Progenitor cell of endocrine pancreas (in vitro differentiated cells): ENCODE data around the gene TESK2. TPM values are rescaled to one million over a fixed set of nuclear protein-coding genes. Genes with fewer than 3 reads are reported as not detected.
"Not testable (repeated sequence)": the region's sequence is repeated elsewhere in the genome, so short reads cannot be mapped to it uniquely, and the experiment has no call there.

Experiments used
- DNase-seq: peaks from one replicate; pipeline ENCODE4 v3.0.0; 2021; ENCODE audit warnings: low spot score; ENCODE audit not compliant: unreplicated experiment
- H3K27ac Mint-ChIP-seq: 2 replicates; pipeline ENCODE4 v1.8.0; 2021; ENCODE audit warnings: mild to moderate bottlenecking, moderate library complexity, mixed read lengths
- H3K27me3 Mint-ChIP-seq: 2 replicates; pipeline ENCODE4 v1.8.0; 2021; ENCODE audit warnings: mixed read lengths
- H3K36me3 Mint-ChIP-seq: 2 replicates; pipeline ENCODE4 v1.8.0; 2022; ENCODE audit warnings: mixed read lengths; ENCODE audit not compliant: insufficient read depth
- H3K4me1 Mint-ChIP-seq: 2 replicates; pipeline ENCODE4 v1.8.0; 2021; ENCODE audit warnings: low read depth, mixed read lengths
- H3K4me3 Mint-ChIP-seq: 2 replicates; pipeline ENCODE4 v1.8.0; 2021; ENCODE audit warnings: low read depth, mild to moderate bottlenecking, moderate library complexity, mixed read lengths
- H3K9me3 Mint-ChIP-seq: 2 replicates; pipeline ENCODE4 v1.8.0; 2021; ENCODE audit warnings: low read depth, mixed read lengths
- total RNA-seq: library from RNA; stranded (reverse); gene quantifications from 2 replicates; pipeline ENCODE4 v1.2.1, GENCODE V29; 2021
- TF ChIP-seq, protein P1 (sequence below): fragments of 200-600 bp; sonication (generic); IDR thresholded peaks from one replicate; pipeline ENCODE4 v1.5.0; 2021; ENCODE audit warnings: antibody characterized with exemption, mild to moderate bottlenecking; ENCODE audit not compliant: unreplicated experiment

The TESK2 gene
- total RNA-seq, 1 donor from 2014 or later, result 9.5 TPM

DNA sequence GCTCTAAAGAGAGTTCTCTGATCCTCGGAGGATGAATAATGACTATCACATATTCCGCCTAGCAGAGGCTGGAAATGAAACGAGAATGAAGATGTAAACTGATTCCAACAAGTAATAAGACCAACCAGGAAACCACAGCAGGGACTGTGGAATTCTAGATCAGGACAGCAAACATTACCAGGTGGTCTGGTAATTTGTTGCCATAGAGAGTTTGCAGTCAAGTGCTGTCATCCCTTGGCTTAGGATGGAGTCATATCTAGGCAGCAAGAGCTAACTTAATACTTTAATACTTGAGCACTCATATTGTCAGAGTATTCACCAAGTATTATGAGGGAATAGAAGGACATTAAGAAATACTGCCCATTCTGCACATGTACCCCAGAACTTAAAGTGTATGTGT, 105.7 kb downstream of the TESK2 start:
- no peaks in the 10 kb centered on the region for H3K9me3 Mint-ChIP-seq
- H3K27ac Mint-ChIP-seq, result no peak overlapping the region
- TF ChIP-seq, protein P1, sequence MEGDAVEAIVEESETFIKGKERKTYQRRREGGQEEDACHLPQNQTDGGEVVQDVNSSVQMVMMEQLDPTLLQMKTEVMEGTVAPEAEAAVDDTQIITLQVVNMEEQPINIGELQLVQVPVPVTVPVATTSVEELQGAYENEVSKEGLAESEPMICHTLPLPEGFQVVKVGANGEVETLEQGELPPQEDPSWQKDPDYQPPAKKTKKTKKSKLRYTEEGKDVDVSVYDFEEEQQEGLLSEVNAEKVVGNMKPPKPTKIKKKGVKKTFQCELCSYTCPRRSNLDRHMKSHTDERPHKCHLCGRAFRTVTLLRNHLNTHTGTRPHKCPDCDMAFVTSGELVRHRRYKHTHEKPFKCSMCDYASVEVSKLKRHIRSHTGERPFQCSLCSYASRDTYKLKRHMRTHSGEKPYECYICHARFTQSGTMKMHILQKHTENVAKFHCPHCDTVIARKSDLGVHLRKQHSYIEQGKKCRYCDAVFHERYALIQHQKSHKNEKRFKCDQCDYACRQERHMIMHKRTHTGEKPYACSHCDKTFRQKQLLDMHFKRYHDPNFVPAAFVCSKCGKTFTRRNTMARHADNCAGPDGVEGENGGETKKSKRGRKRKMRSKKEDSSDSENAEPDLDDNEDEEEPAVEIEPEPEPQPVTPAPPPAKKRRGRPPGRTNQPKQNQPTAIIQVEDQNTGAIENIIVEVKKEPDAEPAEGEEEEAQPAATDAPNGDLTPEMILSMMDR, result no peak
- no peak for DNase-seq
- no peaks in the 10 kb centered on the region for H3K36me3 Mint-ChIP-seq
- peaks cover 3% of the 10 kb centered on the region for H3K4me1 Mint-ChIP-seq
- no peaks in the 10 kb centered on the region for H3K27me3 Mint-ChIP-seq
- H3K4me3 Mint-ChIP-seq, result no peak overlapping the region

DNA sequence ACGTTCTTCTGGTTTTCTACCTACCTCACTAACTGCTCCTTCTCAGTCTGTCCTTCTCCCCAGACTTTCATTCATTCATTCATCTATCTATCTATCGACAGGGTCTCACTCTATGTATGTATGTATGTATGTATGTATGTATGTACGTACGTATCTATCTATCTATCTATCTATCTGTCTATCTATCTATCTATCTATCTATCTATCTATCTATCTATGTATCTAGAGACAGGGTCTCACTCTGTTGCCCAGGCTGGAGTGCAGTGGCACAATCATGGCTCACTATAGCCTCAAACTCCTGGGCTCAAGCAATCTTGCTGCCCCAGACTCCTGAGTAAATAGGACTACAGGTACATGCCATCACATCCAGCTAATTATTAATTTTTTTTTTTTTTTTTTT, 106.8 kb downstream of the TESK2 start:
- H3K27ac Mint-ChIP-seq, H3K4me3 Mint-ChIP-seq, H3K27me3 Mint-ChIP-seq, H3K9me3 Mint-ChIP-seq, H3K4me1 Mint-ChIP-seq, DNase-seq, H3K36me3 Mint-ChIP-seq: not testable (repeated sequence)

DNA sequence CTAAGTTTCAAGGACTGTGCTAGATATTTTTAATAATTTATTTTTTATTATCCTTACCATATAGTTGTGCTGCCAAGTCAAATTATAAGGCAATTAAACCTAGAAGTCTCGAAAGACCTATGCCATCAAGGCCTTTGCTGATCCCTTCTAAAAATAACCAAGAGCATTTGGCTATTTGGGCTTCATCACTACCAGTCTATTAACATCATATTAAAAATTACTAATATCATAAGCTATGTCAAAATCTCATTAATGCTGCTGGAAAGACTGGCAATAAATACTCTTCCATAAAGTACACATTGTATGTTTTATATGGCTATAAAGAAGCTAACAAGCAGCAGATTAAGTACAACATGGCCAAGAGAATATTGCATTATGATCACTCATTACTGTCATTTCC, 107.8 kb downstream of the TESK2 start:
- Mint-ChIP-seq H3K36me3 (no peaks in the 10 kb centered on the region), H3K27me3 (no peaks in the 10 kb centered on the region), H3K4me1 (peaks cover 3% of the 10 kb centered on the region), H3K27ac (no peak overlapping the region), H3K9me3 (no peaks in the 10 kb centered on the region), H3K4me3 (no peak overlapping the region)
- TF ChIP-seq, protein P1, result no peak
- no peak for DNase-seq

DNA sequence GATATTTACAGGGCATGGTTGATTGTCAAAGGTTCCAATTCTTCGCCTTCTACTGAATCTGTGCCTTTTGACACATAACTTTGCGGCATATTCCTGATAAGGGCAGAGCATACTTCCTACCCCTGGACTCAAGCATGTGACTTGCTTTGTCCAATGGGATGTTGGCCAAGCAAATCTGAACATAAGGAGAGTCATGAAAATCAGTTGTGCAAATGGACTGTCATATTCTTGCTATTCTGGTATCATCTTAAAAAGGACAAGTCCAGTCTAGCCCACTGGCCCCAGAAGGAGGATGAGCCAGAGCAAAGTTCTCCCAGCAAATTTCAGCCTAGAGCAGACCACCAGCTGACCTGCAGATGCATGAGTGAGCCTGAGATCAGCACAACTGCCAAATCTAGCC, 109.7 kb downstream of the TESK2 start:
- Mint-ChIP-seq H3K9me3 (no peaks in the 10 kb centered on the region), H3K4me3 (no peak overlapping the region), H3K27me3 (no peaks in the 10 kb centered on the region), H3K36me3 (no peaks in the 10 kb centered on the region), H3K4me1 (peaks cover 3% of the 10 kb centered on the region), H3K27ac (no peak overlapping the region)
- no peak for DNase-seq
- TF ChIP-seq, protein P1, result no peak

DNA sequence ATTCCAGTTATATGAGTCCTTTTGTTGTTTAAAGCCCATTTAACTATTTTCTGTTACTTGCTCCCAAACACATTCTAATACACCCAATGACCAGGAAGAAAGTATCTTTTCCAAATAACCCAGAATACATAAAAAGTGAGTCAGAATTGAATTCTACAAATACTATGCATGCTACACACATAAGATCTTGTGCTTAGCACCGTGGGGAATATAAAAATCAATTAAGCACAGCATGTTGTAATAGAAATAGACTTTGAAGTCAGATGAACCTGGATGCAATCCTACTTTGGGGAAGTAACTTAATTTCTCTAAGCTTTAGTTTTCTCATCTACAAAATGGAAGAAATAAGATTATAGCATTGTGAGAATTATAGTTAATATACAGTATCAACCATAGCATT, 110.2 kb downstream of the TESK2 start:
- no peaks in the 10 kb centered on the region for H3K9me3 Mint-ChIP-seq
- H3K4me1 Mint-ChIP-seq, result peaks cover 3% of the 10 kb centered on the region
- no peak overlapping the region for H3K27ac Mint-ChIP-seq
- no peak overlapping the region for H3K4me3 Mint-ChIP-seq
- H3K36me3 Mint-ChIP-seq, result no peaks in the 10 kb centered on the region
- TF ChIP-seq, protein P1, result no peak
- no peak for DNase-seq
- H3K27me3 Mint-ChIP-seq, result no peaks in the 10 kb centered on the region

DNA sequence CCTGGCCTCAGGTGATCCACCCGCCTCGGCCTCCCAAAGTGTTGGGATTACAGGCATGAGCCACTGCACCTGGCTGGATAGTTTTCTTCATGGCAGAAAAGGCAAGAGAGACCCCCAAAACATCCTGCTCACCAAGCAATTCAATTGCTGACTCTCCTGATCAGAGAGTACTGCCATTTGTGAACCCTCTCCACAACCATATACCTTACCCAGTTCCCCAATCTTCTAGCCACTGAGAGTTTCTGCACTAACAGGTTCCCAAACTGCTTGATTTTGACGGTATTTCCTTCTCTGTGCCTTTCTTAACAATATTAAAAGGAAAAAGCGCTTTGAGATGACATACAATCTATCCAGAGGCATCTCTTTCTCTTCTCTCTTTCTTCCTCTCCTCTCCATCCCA, 110.8 kb downstream of the TESK2 start:
- TF ChIP-seq, protein P1, result no peak
- Mint-ChIP-seq H3K36me3 (no peaks in the 10 kb centered on the region), H3K27ac (no peak overlapping the region), H3K27me3 (no peaks in the 10 kb centered on the region), H3K4me1 (peaks cover under 1% of the 10 kb centered on the region), H3K9me3 (no peaks in the 10 kb centered on the region), H3K4me3 (no peak overlapping the region)
- no peak for DNase-seq
